ENCODE results near the gene INTS11. TPM values are rescaled to one million over a fixed set of nuclear protein-coding genes. Genes with fewer than 3 reads are reported as not detected.

Gene INTS11
- total and polyA plus RNA-seq, 10 of the 15 experiments (the other 5 are each of a cell fraction or from before 2014, with no cell fraction given): 2.5 to 117 (median 77.7) TPM

DNA sequence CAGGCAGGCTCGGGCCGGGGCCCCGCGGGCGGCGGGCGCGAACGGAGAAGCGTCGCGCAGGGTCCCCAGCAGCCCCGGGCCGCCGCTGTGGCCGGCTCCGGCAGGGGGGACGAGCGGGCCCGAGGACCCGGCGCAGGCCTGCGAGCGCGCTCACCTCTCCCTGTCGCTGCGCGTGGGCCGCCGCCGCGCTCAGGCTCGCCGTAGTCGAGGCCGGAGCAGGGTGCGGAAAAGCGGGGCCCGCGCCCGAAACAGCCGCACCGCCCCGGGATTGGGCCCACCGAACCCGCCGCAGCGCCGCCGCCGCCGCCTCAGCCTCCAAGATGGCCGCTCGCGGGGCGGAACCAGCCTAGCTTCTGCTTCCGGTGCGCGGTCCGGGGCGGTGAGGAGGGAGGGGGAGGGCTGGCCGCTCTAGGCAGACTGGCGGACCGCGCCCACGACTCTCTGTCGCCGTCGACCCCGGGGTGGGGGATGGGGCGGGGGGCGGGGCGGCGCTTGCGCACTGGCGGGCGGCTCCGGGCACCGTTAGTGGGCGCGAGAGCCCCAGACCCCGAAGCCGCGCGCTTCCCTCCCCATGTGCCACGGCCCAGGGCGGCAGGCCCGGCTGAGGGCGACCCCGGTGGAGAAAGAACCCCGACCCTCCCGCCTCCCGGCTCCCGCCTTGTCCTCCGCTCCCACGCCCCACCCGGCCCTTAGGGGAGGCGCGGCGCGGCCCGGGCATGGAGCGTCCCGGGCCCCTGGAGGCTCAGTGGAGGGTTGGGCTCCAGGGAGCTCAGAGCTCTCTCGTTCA lies 50.8 kb downstream of the INTS11 start, which contains the start of gene UBE2J2 (continued):
- TF ChIP-seq NFXL1 (IDR thresholded peaks at IDR 0.05; ENCODE audit: borderline replicate concordance) (0 out of 2 replicates have a peak, but pooled peaks have one; percentile 36), CHD4 (IDR thresholded peaks at IDR 0.05) (no peak), BCL11A (IDR thresholded peaks at IDR 0.05; ENCODE audit: low read depth, low read length) (no peak), TBL1XR1 (IDR thresholded peaks at IDR 0.05; ENCODE audit: low read depth, low read length) (0 out of 2 replicates have a peak, but pooled peaks have one; percentile 51), MTA3 (IDR thresholded peaks at IDR 0.05; ENCODE audit: borderline replicate concordance, low read length) (no peak), EZH2 (IDR thresholded peaks at IDR 0.05; ENCODE audit: borderline replicate concordance, control insufficient read depth, low read depth, low read length) (no peak), ATF7 (IDR thresholded peaks at IDR 0.05; ENCODE audit: low read depth) (no peak), POU2F2 (IDR thresholded peaks at IDR 0.05; ENCODE audit: borderline replicate concordance, low read depth, low read length) (peak; percentile 72; the same call in 2 of the 3 replicates), JUND (IDR thresholded peaks at IDR 0.05; ENCODE audit: low read depth, low read length) (no peak), SIN3A (IDR thresholded peaks at IDR 0.05; ENCODE audit: low read depth, low read length) (no peak), DPF2 (IDR thresholded peaks at IDR 0.05) (peak; percentile 66), HCFC1 (IDR thresholded peaks at IDR 0.05; ENCODE audit: low read length) (peak; percentile 77), MEF2A (IDR thresholded peaks at IDR 0.05; ENCODE audit: insufficient read depth, low read depth, low read length) (0 out of 2 replicates have a peak, but pooled peaks have one; percentile 38), ZNF24 (IDR thresholded peaks at IDR 0.05) (peak; percentile 54; the same call in 1 of the 2 replicates), ZNF217 (IDR thresholded peaks at IDR 0.05) (0 out of 2 replicates have a peak, but pooled peaks have one; percentile 28), PAX5 (IDR thresholded peaks at IDR 0.05; ENCODE audit: borderline replicate concordance, low read depth, low read length) (0 out of 2 replicates have a peak, but pooled peaks have one; percentile 30), TAF1 (IDR thresholded peaks at IDR 0.05; ENCODE audit: borderline replicate concordance, low read depth, low read length) (peak; percentile 58; the same call in 1 of the 2 replicates), ZZZ3 (IDR thresholded peaks at IDR 0.05; ENCODE audit: control insufficient read depth, insufficient read length, low read depth) (no peak), ZNF207 (IDR thresholded peaks at IDR 0.05; ENCODE audit: borderline replicate concordance) (0 out of 2 replicates have a peak, but pooled peaks have one; percentile 39), IKZF1 (conservative IDR thresholded peaks at IDR 0.05) (peak; percentile 92), POLR2AphosphoS2 (IDR thresholded peaks at IDR 0.05; ENCODE audit: low read depth, low read length) (0 out of 2 replicates have a peak, but pooled peaks have one; percentile 29)
- TF ChIP-seq, protein P1, sequence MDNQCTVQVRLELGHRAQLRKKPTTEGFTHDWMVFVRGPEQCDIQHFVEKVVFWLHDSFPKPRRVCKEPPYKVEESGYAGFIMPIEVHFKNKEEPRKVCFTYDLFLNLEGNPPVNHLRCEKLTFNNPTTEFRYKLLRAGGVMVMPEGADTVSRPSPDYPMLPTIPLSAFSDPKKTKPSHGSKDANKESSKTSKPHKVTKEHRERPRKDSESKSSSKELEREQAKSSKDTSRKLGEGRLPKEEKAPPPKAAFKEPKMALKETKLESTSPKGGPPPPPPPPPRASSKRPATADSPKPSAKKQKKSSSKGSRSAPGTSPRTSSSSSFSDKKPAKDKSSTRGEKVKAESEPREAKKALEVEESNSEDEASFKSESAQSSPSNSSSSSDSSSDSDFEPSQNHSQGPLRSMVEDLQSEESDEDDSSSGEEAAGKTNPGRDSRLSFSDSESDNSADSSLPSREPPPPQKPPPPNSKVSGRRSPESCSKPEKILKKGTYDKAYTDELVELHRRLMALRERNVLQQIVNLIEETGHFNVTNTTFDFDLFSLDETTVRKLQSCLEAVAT (IDR thresholded peaks at IDR 0.05): no peak
- TF ChIP-seq, protein P2, sequence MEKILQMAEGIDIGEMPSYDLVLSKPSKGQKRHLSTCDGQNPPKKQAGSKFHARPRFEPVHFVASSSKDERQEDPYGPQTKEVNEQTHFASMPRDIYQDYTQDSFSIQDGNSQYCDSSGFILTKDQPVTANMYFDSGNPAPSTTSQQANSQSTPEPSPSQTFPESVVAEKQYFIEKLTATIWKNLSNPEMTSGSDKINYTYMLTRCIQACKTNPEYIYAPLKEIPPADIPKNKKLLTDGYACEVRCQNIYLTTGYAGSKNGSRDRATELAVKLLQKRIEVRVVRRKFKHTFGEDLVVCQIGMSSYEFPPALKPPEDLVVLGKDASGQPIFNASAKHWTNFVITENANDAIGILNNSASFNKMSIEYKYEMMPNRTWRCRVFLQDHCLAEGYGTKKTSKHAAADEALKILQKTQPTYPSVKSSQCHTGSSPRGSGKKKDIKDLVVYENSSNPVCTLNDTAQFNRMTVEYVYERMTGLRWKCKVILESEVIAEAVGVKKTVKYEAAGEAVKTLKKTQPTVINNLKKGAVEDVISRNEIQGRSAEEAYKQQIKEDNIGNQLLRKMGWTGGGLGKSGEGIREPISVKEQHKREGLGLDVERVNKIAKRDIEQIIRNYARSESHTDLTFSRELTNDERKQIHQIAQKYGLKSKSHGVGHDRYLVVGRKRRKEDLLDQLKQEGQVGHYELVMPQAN (conservative IDR thresholded peaks at IDR 0.05): peak; percentile 81
- TF ChIP-seq, protein P3, sequence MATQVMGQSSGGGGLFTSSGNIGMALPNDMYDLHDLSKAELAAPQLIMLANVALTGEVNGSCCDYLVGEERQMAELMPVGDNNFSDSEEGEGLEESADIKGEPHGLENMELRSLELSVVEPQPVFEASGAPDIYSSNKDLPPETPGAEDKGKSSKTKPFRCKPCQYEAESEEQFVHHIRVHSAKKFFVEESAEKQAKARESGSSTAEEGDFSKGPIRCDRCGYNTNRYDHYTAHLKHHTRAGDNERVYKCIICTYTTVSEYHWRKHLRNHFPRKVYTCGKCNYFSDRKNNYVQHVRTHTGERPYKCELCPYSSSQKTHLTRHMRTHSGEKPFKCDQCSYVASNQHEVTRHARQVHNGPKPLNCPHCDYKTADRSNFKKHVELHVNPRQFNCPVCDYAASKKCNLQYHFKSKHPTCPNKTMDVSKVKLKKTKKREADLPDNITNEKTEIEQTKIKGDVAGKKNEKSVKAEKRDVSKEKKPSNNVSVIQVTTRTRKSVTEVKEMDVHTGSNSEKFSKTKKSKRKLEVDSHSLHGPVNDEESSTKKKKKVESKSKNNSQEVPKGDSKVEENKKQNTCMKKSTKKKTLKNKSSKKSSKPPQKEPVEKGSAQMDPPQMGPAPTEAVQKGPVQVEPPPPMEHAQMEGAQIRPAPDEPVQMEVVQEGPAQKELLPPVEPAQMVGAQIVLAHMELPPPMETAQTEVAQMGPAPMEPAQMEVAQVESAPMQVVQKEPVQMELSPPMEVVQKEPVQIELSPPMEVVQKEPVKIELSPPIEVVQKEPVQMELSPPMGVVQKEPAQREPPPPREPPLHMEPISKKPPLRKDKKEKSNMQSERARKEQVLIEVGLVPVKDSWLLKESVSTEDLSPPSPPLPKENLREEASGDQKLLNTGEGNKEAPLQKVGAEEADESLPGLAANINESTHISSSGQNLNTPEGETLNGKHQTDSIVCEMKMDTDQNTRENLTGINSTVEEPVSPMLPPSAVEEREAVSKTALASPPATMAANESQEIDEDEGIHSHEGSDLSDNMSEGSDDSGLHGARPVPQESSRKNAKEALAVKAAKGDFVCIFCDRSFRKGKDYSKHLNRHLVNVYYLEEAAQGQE (IDR thresholded peaks at IDR 0.05; ENCODE audit: low read depth, low read length): peak; percentile 21; the same call in 1 of the 2 replicates
